ENCODE data around the gene PLPPR1. TPM values are rescaled to one million over a fixed set of nuclear protein-coding genes. Genes with fewer than 3 reads are reported as not detected.
"Not testable (repeated sequence)": the region's sequence is repeated elsewhere in the genome, so short reads cannot be mapped to it uniquely, and the experiment has no call there.

Gene PLPPR1
- polyA plus RNA-seq, 1 donor = 18.5 TPM

DNA sequence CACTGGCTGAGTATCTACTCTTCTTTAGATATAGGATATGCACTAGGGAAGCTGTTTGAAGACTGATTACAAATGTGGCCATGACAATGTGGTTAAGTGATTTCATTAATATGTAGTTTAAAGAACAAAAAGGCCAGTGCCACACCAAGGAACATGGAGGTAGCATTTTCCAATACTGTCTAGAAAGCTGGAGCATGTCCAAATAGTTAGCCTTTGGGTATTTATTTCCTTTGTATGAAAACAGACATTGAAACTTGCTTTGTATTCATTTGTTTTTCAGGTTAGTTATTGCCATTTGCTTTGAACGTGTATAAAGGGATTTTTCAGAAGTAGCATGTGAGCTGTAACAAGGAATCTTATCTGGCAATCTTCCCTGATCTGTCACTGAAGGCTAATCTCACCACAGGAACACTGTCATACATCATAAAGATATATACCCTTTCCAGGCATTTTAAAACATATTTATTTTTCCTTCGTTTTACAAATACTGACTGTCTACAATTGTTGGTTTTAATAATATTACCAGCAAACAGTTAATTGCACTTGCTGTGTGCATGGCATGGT, 93.4 kb downstream of the PLPPR1 start:
- DNase-seq = no peak

DNA sequence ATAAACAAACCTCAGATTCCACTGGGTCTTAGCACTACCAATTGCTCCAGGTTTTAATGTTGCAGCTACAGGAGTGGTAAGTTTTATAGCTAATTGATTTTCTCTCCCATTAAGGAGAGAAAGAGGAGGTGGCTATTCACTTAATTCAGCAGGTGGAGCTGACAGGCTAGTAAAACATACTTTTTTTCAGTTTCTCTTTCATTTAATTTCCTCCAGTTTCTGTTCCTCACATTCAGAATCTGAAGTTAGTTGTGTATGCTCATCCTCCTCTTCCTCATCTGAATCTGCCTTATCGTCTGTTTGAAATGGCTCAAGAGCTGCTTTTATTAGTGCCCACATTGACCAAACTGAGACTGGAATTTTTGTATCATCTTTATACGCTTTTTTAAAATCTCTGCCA, 98.0 kb downstream of the PLPPR1 start:
- no peak for DNase-seq

DNA sequence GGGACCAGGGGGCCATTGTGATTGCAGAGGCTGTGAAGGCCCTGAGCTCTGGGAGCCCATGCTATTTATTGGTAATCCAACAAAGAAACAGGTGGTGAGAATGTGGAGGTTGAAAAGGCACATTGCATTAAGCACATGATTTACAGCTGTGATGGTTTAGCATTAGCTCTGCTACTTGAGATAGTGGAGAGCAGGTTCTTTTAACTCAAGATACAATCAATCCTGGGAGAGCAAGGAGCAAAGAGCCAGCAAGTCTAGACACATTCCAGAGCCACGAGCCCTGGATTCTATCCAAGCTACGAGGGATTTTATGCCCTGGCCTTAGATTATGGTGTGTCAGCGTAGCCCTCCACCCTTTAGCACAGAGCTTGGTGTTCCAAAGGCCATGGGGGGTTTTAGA, 98.8 kb downstream of the PLPPR1 start:
- DNase-seq = not testable (repeated sequence)

DNA sequence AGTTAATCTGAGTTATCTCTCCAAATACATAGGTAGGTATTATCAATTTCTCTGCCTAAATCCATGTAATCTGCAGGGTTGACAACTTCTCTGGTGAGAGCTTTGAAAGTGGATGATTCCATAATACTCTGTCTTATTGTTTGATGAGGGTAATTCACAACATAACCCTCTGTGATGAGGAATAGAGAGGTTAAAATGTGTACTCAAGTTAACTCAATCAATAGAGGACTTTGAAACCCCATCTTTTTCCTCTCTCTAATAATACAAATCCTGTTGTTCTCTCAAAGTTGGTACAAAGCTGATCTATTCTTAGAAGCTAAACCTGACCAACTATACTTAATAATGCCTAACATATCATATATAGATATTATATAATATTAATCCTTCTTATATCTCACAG, 100.1 kb downstream of the PLPPR1 start:
- no peak for DNase-seq

DNA sequence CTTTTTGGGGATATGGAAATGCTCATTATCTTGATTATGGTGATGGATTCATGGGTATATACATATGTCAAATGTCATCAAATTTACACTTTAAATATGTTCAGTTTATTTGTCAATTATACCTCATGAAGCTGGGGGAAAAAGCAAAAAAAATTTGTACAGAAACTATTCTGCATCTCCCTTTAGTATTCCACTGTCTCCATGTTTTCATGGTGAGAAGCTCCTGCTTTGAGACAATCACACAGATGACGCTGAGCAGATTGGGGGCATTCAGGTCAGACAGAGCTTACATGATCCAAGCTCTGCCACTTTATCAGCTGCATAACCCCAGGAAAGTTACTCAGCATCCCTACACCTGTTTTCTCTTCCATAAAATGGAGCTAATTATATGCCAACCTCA, 101.5 kb downstream of the PLPPR1 start:
- DNase-seq = no peak

DNA sequence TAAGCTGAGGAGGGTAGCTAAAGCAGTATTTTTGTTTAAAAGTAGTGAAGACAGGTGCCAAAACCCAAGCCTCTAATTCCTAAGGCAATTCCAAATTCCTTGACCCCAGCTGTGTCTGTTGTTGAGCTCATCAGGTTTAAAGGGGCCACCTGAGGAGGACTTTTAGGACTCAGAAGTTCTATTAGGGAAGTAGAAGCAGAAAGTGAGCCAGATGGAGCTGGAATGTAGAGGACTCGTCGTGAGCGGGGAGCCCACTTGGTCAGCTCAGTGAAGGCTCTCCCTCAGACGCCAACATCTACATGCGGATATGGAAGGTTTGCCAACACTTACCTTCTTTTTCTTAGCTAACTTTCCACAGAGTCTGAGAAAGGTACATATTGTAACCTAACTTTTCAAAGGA, 102.8 kb downstream of the PLPPR1 start:
- no peak for DNase-seq

DNA sequence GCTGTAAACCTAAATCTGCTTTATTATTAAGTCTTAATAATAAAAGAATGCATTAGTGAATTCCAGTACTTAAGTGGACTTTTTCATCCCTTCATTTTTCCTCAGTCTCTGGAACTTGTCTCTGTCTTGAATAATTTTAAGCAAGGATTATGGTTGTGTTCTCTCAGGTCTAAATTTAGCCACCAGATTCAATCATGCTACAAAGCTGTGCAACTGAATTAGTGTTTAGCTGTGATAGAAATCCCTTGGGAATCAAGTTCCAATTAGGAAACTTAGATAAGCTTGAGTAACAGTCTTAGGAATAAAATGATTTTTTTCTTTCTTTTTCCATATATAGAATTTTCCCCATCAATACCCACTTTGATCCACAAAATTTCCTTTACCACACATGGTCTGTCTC, 104.3 kb downstream of the PLPPR1 start:
- DNase-seq = no peak

DNA sequence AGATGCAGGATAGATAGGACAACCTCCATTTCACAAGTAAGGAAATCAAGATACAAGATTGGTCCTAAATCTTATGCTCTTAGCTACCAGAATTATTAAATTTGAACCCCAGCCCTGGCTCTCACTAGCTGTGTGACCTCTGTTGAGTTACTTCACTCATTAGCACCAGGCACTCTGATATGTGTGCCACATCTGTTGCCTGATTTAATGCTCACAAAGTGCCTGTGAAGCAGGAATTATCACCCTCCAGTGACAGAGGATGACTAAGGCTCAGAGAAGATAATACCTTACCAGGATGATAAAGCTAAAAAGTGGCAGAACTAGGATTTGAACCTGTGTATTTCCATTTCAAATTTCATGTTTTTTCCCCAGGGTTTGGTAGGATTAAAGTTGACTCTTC, 110.0 kb downstream of the PLPPR1 start:
- DNase-seq = no peak

DNA sequence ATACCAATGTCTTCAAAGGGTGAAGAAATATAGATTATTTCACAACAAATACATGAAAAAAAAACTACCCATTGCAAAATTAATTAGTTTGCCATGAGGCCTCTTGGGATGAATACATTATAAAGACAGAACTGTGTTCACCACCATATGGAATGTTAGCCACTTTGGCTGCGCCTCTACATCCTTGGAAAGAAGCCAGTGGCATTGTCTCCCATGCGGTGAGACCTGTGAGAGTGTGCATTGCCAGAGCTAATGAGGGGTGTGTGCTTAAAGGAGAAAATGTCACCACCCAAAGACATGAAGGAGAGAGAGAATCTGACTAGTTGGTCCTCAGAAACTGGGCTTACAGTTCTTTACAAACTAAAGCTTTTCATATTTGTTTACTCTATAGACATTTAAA, 110.6 kb downstream of the PLPPR1 start:
- no peak for DNase-seq

DNA sequence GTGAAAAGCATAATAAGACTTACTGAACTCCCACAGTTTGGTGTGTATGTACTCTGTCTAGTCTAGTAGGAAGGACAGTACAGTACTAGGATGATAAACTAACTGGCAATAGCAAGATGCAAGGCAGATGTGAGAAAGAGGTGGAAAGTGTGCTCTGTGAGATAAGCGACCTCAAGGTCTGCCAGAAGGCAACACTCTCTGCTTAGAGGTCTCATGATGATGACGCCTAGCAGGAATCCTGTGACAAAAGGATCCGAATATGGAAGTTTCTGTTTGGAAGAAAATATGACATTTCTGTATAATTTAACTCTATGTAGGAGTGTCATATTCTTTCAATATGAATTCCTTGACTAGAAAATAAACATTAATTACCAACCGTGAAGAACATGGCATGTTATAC, 112.2 kb downstream of the PLPPR1 start:
- DNase-seq = no peak

DNA sequence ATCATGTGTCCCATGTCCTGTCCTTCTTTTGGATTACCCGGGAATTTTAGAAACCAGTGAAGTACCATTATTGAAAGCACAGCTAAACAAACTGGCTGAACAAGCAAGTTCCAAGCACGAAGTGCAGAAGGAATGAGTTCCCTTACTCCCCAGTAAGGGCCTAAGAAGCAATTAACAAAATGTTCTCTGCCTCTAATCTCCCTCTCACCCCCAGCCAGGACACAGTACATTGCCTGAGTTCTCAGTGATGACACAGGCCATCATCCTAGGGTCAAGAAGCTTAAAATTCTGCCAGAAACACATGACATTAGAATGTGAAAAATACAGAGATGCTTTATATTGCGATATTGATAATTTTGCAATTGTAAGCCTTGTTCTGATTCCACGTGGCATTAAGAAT, 118.0 kb downstream of the PLPPR1 start:
- DNase-seq = no peak

DNA sequence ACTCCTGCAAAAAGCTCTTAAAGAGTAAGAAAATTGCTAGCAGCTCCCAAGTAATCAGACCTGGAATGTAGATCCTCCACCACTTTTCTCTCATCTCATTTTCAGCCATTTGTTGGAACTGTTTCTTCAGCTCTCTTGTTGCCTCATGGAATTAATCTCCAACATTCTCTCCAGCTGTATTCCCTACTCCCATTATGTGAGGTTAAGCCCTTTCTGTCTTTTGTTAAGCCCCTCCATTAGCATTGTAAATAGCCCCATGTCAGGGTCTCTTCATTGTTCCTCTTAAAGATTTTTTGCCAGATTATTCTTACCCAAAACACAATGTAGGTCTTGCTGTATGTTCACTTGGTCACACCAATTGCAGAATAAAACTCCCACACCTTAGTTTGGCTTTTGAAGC, 119.8 kb downstream of the PLPPR1 start:
- no peak for DNase-seq

DNA sequence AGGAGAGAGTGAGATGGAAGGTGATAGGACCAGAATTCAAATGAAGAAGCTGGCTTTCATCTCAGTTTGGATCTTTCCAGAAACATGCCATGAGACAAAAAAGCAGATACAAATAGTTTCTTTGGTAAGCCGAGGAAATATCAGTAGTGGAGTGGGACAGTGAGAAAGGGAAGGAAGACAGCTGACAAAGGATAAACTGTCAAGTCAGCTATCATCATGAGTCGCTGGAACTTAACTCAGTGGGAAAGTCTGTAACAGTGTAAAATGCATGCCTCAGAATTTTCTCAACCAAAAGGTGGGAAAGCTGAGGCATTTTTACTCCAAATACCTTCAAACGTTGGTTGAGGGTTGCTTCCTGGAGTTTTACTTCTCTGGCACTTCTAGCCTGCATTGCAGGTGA, 129.8 kb downstream of the PLPPR1 start:
- DNase-seq = no peak

DNA sequence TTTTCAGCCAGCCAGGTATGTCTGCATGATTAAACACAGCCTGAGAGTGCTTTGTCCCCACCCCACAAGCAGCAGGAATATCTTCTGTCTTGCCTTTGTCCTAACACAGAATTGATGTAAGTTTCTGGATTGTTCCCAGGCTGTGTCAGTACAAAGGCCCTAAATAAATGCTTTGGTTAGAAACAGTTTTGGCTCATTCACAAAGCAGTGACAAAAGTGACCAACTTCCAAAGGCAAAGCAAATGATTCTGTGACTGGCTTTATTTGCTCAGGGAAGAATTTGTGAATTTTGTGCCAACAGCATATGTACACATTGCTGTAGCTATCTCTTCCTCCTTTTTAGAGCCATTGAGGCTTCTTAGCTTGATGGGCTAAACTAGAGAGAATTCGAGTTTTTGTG, 133.7 kb downstream of the PLPPR1 start:
- DNase-seq = no peak

DNA sequence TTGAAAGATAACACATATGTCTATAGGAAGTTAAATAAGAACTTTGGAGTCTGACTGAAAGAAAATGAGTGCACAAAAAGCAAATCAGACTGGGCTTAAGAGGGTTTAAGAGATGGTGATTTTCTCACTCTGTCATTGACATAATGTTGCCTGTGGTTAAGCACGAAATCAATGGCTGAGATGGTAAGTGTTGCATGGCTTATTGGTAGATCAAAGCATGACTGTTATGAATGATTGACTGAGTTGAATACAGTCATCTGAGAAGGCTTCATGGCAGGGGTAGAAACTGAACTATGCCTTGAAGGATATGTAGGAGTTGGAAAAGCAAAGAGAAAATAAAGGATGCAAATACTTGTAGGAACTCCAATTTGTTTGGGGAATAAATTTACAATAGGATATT, 136.6 kb downstream of the PLPPR1 start:
- DNase-seq = no peak

DNA sequence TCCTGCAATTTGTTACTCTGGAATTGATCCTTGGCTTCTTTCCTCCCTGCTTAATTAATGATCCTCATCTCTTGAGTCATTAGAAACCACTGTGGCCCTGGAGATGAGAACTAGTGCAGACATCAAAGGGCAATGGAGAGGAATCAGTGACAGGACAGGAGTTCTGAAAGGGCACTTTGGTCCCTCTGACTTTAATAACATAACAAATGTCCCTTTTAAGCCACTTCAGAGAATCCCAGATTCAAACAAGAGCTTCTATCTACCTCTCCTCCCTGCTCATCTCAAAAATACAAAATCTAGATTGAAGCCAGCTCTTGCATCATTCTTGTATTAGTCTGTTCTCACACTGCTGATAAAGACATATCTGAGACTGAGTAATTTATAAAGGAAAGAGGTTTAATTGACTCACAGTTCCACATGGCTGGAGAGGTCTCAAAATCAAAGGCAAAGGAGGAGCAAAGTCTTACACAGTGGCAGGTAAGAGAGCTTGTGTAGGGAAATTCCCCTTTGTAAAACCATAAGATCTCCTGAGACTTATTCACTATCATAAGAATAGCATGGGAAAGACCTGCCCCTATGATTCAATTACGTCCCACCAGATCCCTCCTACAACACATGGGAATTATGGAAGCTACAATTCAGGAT, 139.1 kb downstream of the PLPPR1 start:
- peak; percentile 30 for DNase-seq

DNA sequence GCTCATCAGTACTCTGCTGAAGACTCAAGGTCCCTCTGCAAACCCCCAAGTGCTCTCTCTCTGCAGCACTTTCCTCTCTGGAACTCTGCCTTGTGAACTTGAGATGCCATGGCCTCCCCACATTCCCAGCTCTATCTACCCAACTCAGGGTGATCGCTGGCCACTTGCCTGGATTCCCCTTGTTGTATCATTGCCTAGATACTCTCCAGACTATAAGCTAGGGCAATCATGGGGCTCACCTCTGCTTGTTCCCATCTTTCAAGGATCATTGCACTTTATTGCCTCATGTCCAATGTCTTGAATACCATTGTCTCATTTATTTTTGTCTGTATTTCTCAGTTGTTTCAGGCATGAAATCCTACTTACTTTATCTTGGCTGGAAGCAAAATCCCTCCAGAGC, 144.1 kb downstream of the PLPPR1 start:
- no peak for DNase-seq

DNA sequence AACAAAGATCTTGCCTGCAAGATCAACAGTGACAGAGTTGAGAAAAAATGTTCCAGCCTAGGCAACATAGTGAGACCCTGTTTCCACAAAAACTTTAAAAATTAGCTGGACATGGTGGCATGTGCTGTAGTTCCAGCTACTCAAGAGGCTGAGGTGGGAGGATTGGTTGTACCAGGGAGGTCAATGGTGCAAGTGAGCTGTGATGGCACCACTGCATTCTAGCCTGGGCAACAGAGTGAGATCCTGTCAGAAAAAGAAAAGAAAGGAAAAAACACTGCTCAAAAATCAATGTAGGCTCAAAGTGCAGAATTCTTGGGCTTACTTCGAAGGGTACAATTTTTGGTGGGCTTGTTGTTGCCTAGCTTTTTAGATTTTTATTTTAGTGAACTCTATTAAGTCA, 145.4 kb downstream of the PLPPR1 start:
- no peak for DNase-seq

DNA sequence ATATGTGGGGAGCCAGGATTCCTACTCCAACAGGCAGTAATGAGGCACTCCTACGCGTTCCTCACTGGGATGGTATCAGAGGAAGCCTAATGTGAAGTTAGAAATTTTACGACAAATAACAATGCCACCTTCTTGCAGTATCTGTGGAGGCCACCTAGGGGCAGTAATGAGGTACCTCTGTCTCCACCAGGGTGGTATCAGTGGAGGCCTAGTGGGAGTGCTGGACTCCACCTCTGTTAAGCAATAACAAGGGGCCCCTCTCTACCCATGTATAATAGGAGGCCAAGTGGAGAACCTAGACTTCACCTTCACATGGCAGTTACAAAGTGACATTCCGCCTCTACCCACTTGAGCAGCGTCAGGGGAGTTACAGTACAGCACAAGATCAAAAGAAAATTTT, 147.9 kb downstream of the PLPPR1 start:
- no peak for DNase-seq

DNA sequence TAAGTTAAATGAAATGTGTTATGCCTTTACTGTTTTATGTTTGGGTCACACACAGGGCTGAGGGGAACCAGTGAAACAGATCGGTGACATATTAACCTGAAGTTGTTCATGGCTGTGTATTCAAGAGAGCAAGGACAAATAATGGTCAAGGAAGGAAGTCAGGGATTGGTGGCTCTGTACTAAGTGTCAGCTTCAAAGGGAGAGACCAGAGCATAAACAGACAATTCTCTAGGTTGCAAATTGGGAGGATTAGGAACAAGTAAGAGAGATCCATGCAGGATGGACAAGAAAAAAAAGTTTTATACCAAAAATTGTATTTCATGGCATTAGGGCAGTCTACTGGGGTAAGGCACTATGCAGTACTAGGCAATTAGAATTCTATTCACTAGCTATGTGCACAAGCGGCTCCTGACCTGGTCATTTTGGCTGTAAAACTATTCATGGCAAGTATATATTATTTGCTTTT, 156.3 kb downstream of the PLPPR1 start:
- peak; percentile 36 for DNase-seq

DNA sequence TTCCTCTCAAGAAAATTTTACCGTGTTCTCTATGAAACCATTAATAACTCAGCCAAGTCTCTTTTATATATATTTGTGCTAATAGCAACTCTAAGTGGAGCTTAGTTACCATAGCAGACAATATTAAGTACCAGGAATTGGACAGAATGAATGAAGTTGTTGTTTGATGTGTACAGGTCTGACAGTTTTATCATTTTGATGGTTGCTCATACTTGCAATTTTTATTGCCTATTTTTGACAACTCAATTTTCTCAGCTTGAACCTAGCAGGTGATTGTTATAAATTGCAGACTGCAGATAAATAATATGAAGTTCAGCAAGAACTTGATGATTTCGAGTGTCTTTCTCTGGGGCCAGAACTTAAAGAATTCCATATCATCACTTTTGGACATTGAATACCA, 163.2 kb downstream of the PLPPR1 start:
- DNase-seq = no peak

DNA sequence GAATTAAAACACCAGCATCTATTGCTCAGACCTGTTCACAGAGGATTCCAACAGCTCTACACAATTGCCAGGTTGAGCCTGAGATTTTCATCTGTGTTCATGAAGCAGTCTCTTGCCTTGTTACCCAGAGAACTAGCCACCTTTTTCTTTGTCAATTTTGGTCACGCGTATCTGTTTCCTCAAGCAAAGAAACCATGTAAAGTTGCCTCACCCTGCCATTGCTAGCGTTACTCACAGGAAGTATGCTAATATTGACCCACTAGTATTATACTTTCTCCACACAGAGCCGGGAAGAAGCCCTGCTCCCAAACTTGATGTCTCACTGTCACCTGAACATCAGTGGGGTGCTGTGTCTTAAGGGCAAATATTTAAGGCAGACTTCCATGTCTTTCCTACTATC, 168.5 kb downstream of the PLPPR1 start:
- no peak for DNase-seq

DNA sequence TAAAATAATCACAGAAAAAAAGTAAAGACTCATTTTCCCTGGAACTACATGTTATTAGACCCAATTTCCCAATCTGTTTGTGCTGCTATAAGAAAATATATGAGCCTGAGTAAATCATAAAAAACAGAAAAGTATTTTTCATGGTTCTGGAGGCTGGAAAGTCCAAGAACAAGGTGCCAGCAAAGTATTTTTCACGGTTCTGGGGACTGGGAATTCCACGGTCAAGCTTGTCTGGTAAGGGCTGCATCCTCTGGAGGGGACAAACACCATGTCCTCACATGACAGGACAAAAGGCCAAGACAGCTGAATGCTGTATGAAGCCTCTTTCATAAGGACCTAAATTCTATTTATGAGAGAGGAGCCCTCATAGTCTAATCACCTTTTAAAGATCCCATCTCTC, 172.3 kb downstream of the PLPPR1 start:
- no peak for DNase-seq

DNA sequence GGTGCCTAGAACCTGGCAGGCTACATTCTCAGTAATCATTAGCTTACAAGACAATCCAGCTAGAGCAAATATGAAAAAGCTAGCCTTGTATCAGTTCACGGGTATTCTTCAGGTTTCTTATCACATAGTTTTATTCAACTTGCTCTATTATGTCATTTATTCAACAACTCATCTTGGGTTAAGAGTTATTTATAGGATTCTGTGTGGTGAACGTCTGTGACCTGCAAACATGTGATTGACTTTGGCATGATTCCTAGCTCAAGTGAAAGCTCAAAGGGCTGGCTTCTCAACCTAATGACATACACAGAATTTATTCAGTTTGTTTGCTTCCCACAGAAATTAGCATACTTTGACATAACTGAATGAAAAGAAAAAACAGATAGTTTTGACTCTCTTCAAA, 173.1 kb downstream of the PLPPR1 start:
- no peak for DNase-seq

DNA sequence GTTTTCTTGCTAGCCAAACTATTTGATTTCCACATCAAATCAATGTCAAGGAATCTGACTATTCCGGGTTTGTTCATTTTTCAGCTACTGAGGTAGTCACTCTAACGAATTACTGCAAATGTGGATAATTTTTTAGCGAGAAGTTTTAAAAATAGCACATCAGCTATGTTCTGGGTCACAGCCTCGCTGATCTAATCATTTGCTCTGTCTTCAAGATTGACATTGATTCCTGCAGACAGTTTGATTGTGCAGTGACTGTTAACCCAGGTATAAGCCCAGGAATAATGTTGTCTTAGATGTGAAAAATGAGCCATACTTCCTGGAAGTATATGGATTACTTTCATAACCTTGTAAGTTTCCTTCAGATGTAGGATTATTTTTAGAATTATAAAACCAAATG, 181.1 kb downstream of the PLPPR1 start:
- DNase-seq = no peak
